HG03039 (cell line): ENCODE results near the gene CEP192.
"Not testable (repeated sequence)": the region's sequence is repeated elsewhere in the genome, so short reads cannot be mapped to it uniquely, and the experiment has no call there.

Source experiments
- ATAC-seq: cut with Tn5 transposase; IDR thresholded peaks from one replicate; pipeline ENCODE4 v1.9.1; 2021; ENCODE audit warnings: mild to moderate bottlenecking, moderate library complexity; ENCODE audit not compliant: unreplicated experiment

Gene CEP192

DNA sequence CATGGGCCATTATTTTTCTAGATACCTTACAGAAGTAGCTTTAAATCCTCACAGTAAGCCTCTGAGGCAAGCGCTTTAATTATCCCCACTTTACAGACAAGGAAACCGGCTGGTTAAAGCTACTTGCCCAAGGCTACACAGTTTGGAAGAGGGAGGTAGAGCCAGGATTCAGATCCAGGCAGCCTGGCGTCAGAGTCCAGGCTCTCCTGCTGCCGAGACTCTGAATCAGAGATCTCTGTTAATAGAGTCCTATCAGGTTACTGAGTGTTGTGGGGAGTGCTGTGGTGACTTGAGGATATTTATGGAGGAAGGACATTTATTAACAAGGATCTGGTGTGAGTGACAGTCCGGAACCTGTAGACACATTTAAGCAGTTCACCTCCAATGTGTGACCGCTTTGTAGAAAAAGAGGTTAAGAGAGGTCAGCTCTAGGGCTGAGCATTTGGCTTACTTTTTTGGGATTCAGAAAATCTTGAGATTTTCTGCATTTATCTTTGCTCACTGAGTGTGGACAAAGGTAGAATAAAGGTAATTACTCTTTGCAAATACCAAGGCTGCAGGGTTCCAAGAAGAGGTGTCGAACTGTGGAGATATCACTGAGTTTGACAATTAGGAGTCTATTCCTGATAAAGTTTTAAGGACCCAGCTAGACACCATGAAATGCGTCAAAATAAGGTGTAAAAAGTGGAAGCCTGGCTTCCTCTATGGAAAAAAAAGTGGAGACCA, 1.6 kb upstream of the CEP192 start:
- ATAC-seq = no peak

GRCh38 chr18:12990123-12990475, 1.1 kb upstream of the CEP192 start:
- ATAC-seq = no peak

- ATAC-seq = no peak
Measured at GRCh38 chr18:12990641-12990966, 558 bp upstream of the CEP192 start.

DNA sequence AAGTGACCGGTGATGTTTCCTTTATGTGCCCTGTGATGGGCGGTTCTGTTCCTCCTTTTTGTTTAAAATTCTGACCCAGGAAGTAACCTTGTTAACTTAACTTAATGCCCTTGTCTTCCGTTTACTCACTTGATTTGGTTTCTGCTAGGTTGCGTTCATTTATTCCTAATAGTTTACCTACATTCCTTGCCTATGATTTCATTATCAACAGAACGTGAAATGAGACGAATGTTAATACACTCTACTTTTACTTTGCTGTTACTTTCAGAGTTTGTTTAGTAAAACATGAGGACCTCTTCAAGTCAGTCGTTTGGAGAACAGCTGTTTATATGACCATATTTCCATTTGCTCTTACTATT, 638 bp downstream of the CEP192 start:
- ATAC-seq = no peak

GRCh38 chr18:12993439-12993838, 2.3 kb downstream of the CEP192 start:
- no peak for ATAC-seq

GRCh38 chr18:12995424-12995823, 4.3 kb downstream of the CEP192 start:
- no peak for ATAC-seq

GRCh38 chr18:12995952-12996477, 4.9 kb downstream of the CEP192 start:
- ATAC-seq = no peak

DNA sequence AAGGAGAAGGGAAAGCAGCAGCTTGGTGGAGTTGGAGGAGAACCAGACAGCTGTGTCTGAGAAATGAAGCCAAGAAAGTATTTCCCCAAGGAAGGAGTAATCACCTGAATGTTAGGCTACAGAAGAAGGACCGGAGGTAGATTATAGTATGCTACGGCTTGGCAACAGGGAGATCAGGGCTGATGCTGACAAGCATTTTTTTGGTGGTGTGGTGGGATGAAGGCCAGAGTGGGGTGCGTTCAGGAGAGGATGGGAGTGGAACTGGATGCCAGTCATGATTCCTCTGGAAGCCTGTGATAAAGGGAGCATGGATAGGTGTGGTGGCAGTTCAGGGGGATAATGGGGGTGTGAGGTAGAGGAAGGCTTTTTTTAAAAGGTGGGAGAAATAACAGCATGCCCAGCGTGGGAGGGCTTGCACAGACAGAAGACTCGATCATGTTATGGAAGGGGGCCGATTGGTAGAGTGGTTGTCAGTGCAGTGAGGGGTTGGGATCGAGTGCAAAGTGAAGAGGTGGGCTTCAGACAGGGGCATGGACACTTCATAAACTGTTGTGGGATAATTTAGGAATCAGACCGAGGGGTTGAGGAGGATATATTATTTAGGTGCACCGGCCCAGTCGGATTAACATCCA, 5.6 kb downstream of the CEP192 start:
- ATAC-seq = no peak

DNA sequence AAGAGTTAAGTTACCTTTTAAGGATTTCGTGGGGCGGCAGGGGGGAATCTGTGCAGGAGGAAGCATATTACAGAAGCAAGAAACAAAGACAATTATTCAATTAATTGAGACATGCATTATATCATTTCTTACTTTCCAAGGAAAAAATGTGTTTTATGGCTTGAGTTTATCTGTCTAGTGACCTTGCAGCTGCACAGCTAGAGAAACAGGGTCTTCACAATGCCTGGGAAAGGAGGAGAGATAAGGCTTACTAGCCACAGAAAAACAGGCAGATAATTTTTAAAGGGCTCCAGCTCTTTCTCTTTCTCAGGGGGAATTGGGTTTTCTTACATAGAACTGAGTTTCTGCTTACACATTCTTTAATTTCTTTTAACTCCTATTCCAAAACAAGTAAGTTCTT, 6.2 kb downstream of the CEP192 start:
- not testable (repeated sequence) for ATAC-seq

DNA sequence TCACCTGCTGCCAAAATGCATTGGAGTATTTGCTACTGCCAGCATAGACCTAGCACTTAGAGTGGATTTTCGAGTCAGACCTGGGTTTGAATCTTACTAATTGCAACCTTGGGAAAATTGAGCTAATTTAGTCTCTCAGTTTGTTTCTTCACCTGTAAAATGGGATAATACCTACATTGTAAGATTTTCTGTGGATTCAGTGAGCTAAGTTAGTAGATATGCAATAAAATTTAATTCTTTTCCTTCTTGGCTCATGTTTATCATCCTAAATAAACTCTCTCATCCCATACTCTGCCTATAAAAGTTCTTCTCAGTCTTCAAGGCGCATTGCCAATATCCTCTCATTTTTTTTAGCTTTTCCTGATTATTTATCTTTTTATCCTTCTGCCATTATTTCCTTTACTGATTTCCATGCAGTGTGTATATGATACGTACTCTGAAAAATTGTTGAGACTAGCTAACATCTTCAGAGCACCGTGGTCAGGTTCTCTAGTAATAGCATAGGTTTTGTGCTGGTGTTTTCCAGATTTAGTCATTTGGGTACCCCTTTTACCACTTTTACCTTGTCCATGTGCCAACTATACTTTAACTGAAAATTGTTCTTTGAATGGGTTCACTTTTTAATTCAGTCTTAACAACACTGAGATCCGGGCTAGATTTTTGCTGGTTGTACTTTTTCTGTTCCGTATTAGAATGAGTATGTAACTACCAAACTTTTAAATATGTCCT, 7.3 kb downstream of the CEP192 start:
- no peak for ATAC-seq

GRCh38 chr18:13003466-13003896, 12.3 kb downstream of the CEP192 start:
- no peak for ATAC-seq

GRCh38 chr18:13004396-13004795, 13.2 kb downstream of the CEP192 start:
- no peak for ATAC-seq

GRCh38 chr18:13005289-13005688, 14.1 kb downstream of the CEP192 start:
- ATAC-seq = no peak

- no peak for ATAC-seq
Measured at GRCh38 chr18:13006531-13007247, 15.5 kb downstream of the CEP192 start.

DNA sequence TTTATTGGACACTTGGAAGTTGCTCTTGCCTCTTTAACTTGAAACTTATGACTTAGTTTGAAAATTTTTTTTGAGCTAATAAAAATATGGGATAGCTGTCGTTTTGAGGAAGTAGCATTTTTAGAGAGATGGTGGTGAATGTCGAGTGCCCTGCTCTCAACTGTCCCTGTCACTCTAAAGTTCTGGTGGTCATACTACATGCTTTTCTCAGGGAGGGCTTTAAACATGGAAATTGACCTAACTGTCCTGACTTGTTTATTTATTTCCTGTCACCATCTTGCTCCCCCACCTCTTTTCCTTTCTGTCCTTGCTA, 16.0 kb downstream of the CEP192 start:
- no peak for ATAC-seq

DNA sequence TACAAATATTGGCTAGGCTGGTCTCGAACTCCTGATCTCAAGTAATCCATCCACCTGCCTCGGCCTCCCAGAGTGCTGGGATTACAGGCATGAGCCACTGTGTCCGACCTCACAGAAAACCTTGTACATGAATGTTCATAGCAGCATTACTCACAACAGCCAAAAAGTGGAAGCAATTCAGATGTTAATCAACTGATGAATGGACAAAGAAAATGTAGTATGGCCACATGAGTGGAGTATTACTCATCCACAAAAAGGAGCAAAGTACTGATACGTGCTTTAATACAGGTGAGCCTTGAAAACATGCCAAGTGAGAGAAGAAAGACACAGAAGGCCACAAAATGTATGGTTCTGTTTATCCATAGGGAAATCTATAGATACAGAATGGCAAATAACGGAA, 20.6 kb downstream of the CEP192 start:
- no peak for ATAC-seq

DNA sequence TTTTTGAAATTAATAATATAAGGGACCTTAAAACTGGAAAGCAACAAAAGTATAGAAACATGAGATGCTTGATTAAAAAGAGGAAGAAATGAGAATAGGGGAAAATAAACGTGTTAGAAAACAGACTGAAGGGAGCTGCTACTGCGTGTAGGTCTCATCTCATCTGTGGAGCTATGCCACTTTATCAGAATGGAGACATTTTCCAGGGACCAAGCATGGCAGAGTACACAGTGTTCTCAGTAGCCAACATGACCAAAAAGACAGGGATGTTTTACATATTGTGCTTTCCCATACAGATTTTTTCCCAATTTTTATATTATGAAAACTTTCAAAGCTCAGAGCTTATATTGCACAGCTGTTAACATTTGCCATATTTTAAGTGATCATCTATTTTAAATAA, 23.1 kb downstream of the CEP192 start:
- ATAC-seq = no peak

DNA sequence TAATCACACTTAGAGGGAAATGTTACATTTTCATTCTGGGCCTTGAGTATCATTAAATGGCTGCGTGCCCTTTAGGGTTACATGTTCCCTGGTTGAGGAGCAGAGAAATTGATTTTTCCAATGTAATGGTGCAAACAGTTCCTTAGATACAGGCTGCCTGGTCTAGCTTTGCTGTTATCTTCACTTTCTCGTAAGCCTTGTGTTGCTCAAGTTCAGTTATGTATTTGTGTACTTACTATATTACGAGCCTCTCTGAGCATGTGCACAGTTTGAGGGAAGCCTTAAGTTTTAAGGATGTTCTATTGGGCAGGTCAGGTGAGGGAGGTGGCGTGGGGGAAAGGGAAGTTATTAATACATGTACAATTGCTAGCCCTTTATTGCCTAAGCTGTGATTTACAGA, 23.7 kb downstream of the CEP192 start:
- no peak for ATAC-seq

DNA sequence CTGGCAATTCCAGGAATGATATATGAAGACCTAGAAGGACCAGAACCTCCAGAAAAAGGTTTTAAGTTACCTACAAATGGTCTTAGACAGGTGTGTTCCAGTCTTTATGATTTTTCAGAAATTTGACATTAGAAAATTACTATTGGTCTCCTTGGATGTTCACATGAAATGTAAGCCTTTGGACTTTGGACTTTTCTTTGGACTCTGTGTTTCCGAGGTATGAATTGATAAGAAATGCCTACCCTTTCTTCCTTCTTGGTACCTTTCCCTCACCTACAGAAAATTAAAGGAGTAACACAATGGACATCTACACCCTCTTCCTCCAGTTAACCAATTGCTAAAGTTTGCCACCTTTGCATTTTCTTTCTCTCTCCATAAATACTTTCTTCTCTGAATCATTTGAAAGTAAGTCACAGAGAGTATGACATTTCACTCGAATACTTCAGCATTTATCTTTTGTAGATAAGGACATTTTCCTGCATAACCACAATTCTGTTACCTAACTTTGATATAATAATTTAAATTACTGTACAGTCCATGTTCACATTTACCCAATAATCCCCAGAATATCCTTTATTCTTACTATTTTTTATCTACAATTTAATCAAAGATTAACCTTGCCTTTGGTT, 26.2 kb downstream of the CEP192 start:
- ATAC-seq = no peak

DNA sequence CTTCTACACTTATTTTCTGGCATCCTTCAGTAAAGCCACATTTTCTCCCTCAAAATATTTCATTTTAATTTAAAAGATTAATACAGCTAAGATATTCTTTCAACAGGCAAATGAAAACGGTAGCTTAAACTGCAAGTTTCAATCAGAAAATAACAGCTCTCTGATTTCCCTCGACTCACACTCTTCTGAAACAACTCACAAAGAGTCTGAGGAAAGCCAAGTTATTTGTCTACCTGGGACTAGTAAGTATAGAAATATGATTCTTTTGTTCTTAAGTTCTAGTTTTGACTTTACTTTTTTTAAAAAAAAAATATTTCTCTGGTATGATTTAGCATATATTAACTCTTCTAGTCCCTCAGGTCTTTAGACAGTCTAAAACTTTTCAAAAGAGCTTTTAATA, 27.2 kb downstream of the CEP192 start:
- no peak for ATAC-seq

GRCh38 chr18:13019301-13019700, 28.1 kb downstream of the CEP192 start:
- ATAC-seq = no peak
